B cell (primary cell): ENCODE measurements around the gene RPH3AL.

ENCODE experiments used
- CTCF ChIP-seq: fragments of 200-600 bp; IDR thresholded peaks from one replicate; pipeline ENCODE4 v1.8.0; 2022; ENCODE audit warnings: antibody characterized with exemption, mild to moderate bottlenecking
- EZH2 ChIP-seq: IDR thresholded peaks from 2 replicates; pipeline ENCODE4 v1.6.1; 2012; ENCODE audit warnings: borderline replicate concordance, low read depth, mild to moderate bottlenecking, moderate library complexity, low read length; ENCODE audit not compliant: insufficient read depth, poor library complexity, severe bottlenecking

GRCh38 chr17:330993-331701, 21.5 kb downstream of the RPH3AL start:
- no peak for TF ChIP-seq CTCF
- no peak for TF ChIP-seq EZH2
